ENCODE results near the gene MCC. TPM values are rescaled to one million over a fixed set of nuclear protein-coding genes. Genes with fewer than 3 reads are reported as not detected.

MCC gene
- total RNA-seq, 2 experiments from 2014 or later = 0.25 TPM; not detected in 1

DNA sequence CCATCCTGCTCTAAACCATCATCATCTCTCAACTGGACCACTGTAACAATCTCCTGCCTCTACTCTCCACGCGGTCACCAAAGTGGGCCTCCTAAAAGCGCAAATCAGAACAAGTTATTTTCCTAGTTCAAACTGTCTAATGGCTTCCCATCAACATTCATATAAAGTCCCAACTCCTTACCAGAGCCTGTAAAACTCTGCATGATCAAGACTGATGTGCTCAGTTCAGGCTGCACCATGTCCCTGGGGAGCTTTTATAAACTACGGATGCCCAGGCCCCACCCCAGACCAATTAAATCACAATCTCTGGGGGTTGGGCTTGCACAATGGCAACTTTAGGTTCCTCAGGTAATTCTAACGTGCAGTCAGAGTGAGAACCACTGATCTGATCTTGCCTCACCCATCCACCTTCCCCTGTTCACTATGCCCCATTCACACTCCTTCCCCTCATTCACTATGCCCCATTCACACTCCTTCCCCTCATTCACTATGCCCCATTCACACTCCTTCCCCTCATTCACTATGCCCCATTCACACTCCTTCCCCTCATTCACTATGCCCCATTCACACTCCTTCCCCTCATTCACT lies 382.5 kb downstream of the MCC start:
- no peak overlapping the region for H3K27ac ChIP-seq (ENCODE audit: low read depth, low read length, poor library complexity, severe bottlenecking)
- POLR2A ChIA-PET = interaction anchor here (0.5 kb wide), 1 partner anchor 192 kb away, joined by 4 read pairs; no protein-coding TSS in a partner anchor
- no peak overlapping the region for H3K4me3 ChIP-seq (ENCODE audit: low read depth, low read length, poor library complexity, severe bottlenecking)
- no peak for TF ChIP-seq EZH2phosphoT487 (IDR thresholded peaks at IDR 0.05; ENCODE audit: borderline replicate concordance, low read depth, low read length)
- TF ChIP-seq, protein P1, sequence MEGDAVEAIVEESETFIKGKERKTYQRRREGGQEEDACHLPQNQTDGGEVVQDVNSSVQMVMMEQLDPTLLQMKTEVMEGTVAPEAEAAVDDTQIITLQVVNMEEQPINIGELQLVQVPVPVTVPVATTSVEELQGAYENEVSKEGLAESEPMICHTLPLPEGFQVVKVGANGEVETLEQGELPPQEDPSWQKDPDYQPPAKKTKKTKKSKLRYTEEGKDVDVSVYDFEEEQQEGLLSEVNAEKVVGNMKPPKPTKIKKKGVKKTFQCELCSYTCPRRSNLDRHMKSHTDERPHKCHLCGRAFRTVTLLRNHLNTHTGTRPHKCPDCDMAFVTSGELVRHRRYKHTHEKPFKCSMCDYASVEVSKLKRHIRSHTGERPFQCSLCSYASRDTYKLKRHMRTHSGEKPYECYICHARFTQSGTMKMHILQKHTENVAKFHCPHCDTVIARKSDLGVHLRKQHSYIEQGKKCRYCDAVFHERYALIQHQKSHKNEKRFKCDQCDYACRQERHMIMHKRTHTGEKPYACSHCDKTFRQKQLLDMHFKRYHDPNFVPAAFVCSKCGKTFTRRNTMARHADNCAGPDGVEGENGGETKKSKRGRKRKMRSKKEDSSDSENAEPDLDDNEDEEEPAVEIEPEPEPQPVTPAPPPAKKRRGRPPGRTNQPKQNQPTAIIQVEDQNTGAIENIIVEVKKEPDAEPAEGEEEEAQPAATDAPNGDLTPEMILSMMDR (conservative IDR thresholded peaks at IDR 0.05; ENCODE audit: low read length) = no peak
- intact Hi-C loops (cut with micrococcal nuclease; ENCODE audit: unreplicated experiment) = no loop called here
- H3K9me2 ChIP-seq (ENCODE audit: insufficient read depth, low read length) = no peaks in the 10 kb centered on the region
- CTCF ChIA-PET (ENCODE audit: unreplicated experiment) = no interaction called here
- no peak overlapping the region for H2AFZ ChIP-seq (ENCODE audit: low read length)
- H3K79me2 ChIP-seq (ENCODE audit: insufficient read depth, low read depth, low read length) = no peaks in the 10 kb centered on the region
- H3K9me3 ChIP-seq (ENCODE audit: low read length) = no peaks in the 10 kb centered on the region
- H3K4me1 ChIP-seq (ENCODE audit: insufficient read depth, low read length, poor library complexity, severe bottlenecking) = no peaks in the 10 kb centered on the region
- BruUV-seq (replicated peaks) = no TSS peak
- DNase-seq (ENCODE audit: low spot score) = no peak
- H3K36me3 ChIP-seq (ENCODE audit: insufficient read depth, low read length) = no peaks in the 10 kb centered on the region
- H4K20me1 ChIP-seq (ENCODE audit: insufficient read depth, low read length) = no peaks in the 10 kb centered on the region
- H3K4me2 ChIP-seq (ENCODE audit: low read length) = no peak overlapping the region

DNA sequence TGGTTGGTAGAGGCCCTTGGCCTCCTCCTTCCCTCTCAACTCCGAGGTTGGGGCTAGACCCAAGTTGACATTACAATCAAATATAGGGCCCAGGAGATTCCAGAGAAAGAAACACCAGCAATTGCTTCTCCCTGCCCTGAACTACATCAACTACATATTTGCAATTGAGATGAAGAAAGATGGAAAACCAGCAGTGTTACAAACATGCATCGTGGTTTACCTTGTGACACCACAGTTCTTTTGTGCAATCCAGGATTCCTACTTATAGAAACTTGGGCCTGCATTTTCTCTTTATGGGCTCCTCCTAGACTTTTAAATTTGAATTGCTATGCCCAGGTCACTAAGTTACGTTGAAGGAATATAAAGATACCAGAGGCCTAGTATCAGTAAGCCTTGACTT lies 384.9 kb downstream of the MCC start:
- Histone ChIP-seq H3K9me3 (ENCODE audit: low read length) (no peaks in the 10 kb centered on the region), H3K4me3 (ENCODE audit: low read depth, low read length, poor library complexity, severe bottlenecking) (no peak overlapping the region), H3K9me2 (ENCODE audit: insufficient read depth, low read length) (no peaks in the 10 kb centered on the region), H4K20me1 (ENCODE audit: insufficient read depth, low read length) (no peaks in the 10 kb centered on the region), H3K36me3 (ENCODE audit: insufficient read depth, low read length) (no peaks in the 10 kb centered on the region), H3K4me2 (ENCODE audit: low read length) (no peak overlapping the region), H2AFZ (ENCODE audit: low read length) (no peak overlapping the region), H3K27ac (ENCODE audit: low read depth, low read length, poor library complexity, severe bottlenecking) (no peak overlapping the region), H3K79me2 (ENCODE audit: insufficient read depth, low read depth, low read length) (no peaks in the 10 kb centered on the region), H3K4me1 (ENCODE audit: insufficient read depth, low read length, poor library complexity, severe bottlenecking) (no peaks in the 10 kb centered on the region)
- TF ChIP-seq EZH2phosphoT487 (IDR thresholded peaks at IDR 0.05; ENCODE audit: borderline replicate concordance, low read depth, low read length) = no peak
- TF ChIP-seq, protein P1 (conservative IDR thresholded peaks at IDR 0.05; ENCODE audit: low read length) = no peak
- ChIA-PET CTCF (ENCODE audit: unreplicated experiment) (no interaction called here), POLR2A (interaction anchor here (1.0 kb wide), 1 partner anchor 13 kb away, joined by 3 read pairs; no protein-coding TSS in a partner anchor)
- intact Hi-C loops (cut with micrococcal nuclease; ENCODE audit: unreplicated experiment) = no loop called here
- no peak for DNase-seq (ENCODE audit: low spot score)
- no TSS peak for BruUV-seq (replicated peaks)

DNA sequence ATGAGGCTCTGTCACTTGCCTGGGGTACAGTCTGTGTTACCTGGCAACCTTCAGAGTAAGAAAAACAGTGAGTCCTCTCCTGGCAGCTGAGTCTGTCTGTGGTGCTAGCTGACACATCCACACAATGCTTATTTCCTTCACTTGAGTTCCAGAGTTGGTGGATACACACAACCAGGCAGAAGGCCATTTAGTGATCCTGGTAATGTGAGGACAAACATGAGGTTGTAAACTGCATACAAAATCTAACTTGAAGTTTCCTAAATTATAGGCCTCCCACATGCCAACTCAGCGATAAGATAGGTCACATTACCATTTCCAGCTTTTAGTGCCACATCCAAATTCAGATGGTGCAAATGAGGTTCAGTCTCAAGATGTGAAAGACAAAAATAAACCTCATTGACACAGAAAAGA lies 386.1 kb downstream of the MCC start:
- TF ChIP-seq, protein P1 (conservative IDR thresholded peaks at IDR 0.05; ENCODE audit: low read length) = no peak
- TF ChIP-seq EZH2phosphoT487 (IDR thresholded peaks at IDR 0.05; ENCODE audit: borderline replicate concordance, low read depth, low read length) = no peak
- intact Hi-C loops (cut with micrococcal nuclease; ENCODE audit: unreplicated experiment) = no loop called here
- DNase-seq (ENCODE audit: low spot score) = no peak
- H3K79me2 ChIP-seq (ENCODE audit: insufficient read depth, low read depth, low read length) = no peaks in the 10 kb centered on the region
- no peaks in the 10 kb centered on the region for H3K9me2 ChIP-seq (ENCODE audit: insufficient read depth, low read length)
- POLR2A ChIA-PET = interaction anchor here (1.0 kb wide), 3 partner anchors 9 to 49 kb away, joined by 3 to 4 read pairs (median 3); no protein-coding TSS in a partner anchor
- H3K9me3 ChIP-seq (ENCODE audit: low read length) = no peaks in the 10 kb centered on the region
- no peaks in the 10 kb centered on the region for H3K36me3 ChIP-seq (ENCODE audit: insufficient read depth, low read length)
- no TSS peak for BruUV-seq (replicated peaks)
- no peak overlapping the region for H3K4me2 ChIP-seq (ENCODE audit: low read length)
- no peak overlapping the region for H2AFZ ChIP-seq (ENCODE audit: low read length)
- H3K27ac ChIP-seq (ENCODE audit: low read depth, low read length, poor library complexity, severe bottlenecking) = no peak overlapping the region
- CTCF ChIA-PET (ENCODE audit: unreplicated experiment) = no interaction called here
- no peak overlapping the region for H3K4me3 ChIP-seq (ENCODE audit: low read depth, low read length, poor library complexity, severe bottlenecking)
- no peaks in the 10 kb centered on the region for H3K4me1 ChIP-seq (ENCODE audit: insufficient read depth, low read length, poor library complexity, severe bottlenecking)
- no peaks in the 10 kb centered on the region for H4K20me1 ChIP-seq (ENCODE audit: insufficient read depth, low read length)
